ENCODE data around the gene RFX2. TPM values are rescaled to one million over a fixed set of nuclear protein-coding genes. Genes with fewer than 3 reads are reported as not detected.

Gene RFX2
- total RNA-seq, 1 experiment from 2014 or later: 4.6 TPM

DNA sequence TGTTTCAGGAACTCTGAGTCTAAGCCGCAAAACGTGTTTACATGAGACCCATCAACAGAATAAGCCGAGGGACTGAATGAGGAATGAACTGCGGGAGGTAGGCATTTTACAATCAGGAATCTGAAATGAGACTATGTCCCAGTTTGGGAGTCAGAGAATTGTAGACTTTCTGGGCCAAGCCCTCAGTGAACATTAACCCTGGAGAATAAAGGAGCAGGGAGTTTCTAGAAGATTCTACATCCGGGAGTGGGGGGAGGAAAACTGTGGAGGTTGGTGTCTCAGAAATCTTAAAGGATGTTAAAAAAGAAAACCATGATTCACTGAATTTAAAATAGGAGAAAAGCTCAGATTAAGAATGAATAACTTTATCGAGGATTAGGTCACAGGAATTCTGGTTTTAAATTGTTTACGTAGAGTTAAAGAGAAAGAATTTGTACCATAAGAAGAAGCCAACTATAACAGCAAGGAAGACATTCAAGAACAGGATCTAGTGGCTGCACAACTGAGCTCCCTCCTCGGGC, 18.5 kb downstream of the RFX2 start (continued):
- TF ChIP-seq E2F1 (CRISPR knock-in tag; IDR thresholded peaks at IDR 0.05) (no peak), IRF1 (CRISPR knock-in tag; IDR thresholded peaks at IDR 0.05) (no peak), E2F4 (CRISPR knock-in tag; IDR thresholded peaks at IDR 0.05; ENCODE audit: borderline replicate concordance, low read depth) (no peak), NR3C1 (CRISPR knock-in tag; conservative IDR thresholded peaks at IDR 0.05; ENCODE audit: low read depth) (no peak), FOXP1 (CRISPR knock-in tag; IDR thresholded peaks at IDR 0.05; ENCODE audit: borderline replicate concordance) (no peak), MYBL2 (CRISPR knock-in tag; IDR thresholded peaks at IDR 0.05) (no peak), HMGXB4 (CRISPR knock-in tag; IDR thresholded peaks at IDR 0.05) (no peak), FOXK1 (CRISPR knock-in tag; IDR thresholded peaks at IDR 0.05) (no peak), TEAD4 (CRISPR knock-in tag; IDR thresholded peaks at IDR 0.05) (no peak)
- TF ChIP-seq, protein P1, sequence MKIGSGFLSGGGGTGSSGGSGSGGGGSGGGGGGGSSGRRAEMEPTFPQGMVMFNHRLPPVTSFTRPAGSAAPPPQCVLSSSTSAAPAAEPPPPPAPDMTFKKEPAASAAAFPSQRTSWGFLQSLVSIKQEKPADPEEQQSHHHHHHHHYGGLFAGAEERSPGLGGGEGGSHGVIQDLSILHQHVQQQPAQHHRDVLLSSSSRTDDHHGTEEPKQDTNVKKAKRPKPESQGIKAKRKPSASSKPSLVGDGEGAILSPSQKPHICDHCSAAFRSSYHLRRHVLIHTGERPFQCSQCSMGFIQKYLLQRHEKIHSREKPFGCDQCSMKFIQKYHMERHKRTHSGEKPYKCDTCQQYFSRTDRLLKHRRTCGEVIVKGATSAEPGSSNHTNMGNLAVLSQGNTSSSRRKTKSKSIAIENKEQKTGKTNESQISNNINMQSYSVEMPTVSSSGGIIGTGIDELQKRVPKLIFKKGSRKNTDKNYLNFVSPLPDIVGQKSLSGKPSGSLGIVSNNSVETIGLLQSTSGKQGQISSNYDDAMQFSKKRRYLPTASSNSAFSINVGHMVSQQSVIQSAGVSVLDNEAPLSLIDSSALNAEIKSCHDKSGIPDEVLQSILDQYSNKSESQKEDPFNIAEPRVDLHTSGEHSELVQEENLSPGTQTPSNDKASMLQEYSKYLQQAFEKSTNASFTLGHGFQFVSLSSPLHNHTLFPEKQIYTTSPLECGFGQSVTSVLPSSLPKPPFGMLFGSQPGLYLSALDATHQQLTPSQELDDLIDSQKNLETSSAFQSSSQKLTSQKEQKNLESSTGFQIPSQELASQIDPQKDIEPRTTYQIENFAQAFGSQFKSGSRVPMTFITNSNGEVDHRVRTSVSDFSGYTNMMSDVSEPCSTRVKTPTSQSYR (CRISPR knock-in tag; IDR thresholded peaks at IDR 0.05): no peak

GRCh38 chr19:6090634-6091033, 19.7 kb downstream of the RFX2 start:
- POLR2A ChIA-PET: interaction anchor here (0.5 to 0.6 kb wide), 3 partner anchors 8 to 269 kb away, joined by 3 read pairs; no protein-coding TSS in a partner anchor
- no peaks in the 10 kb centered on the region for H3K36me3 Mint-ChIP-seq
- H3K4me1 Mint-ChIP-seq: peaks cover 31% of the 10 kb centered on the region
- no peak overlapping the region for H3K27ac Mint-ChIP-seq
- CTCF ChIA-PET: interaction anchor here (0.8 kb wide), 1 partner anchor 35 kb away, joined by 3 read pairs; no protein-coding TSS in a partner anchor
- H3K9me3 Mint-ChIP-seq: no peaks in the 10 kb centered on the region
- peaks cover 25% of the 10 kb centered on the region for H3K27me3 Mint-ChIP-seq (ENCODE audit: low read depth)
- no peak overlapping the region for H3K4me3 Mint-ChIP-seq
- no peak for DNase-seq (ENCODE audit: low spot score)
- no peak for ATAC-seq
- no peak for TF ChIP-seq ZNF396 (CRISPR knock-in tag; IDR thresholded peaks at IDR 0.05; ENCODE audit: borderline replicate concordance)
- TF ChIP-seq NR3C1 (CRISPR knock-in tag; conservative IDR thresholded peaks at IDR 0.05; ENCODE audit: low read depth): no peak
- TF ChIP-seq PRRX2 (CRISPR knock-in tag; IDR thresholded peaks at IDR 0.05): no peak
- TF ChIP-seq ETV6 (CRISPR knock-in tag; IDR thresholded peaks at IDR 0.05): no peak
- TF ChIP-seq HMGXB4 (CRISPR knock-in tag; IDR thresholded peaks at IDR 0.05): no peak
- no peak for TF ChIP-seq FOXP1 (CRISPR knock-in tag; IDR thresholded peaks at IDR 0.05; ENCODE audit: borderline replicate concordance)
- TF ChIP-seq GABPB1 (CRISPR knock-in tag; IDR thresholded peaks at IDR 0.05): no peak
- TF ChIP-seq CBFB (CRISPR knock-in tag; IDR thresholded peaks at IDR 0.05; ENCODE audit: low read depth): no peak
- TF ChIP-seq ZNF425 (CRISPR knock-in tag; conservative IDR thresholded peaks at IDR 0.05): no peak
- TF ChIP-seq IRF2 (CRISPR knock-in tag; IDR thresholded peaks at IDR 0.05; ENCODE audit: borderline replicate concordance, low read depth): no peak
- no peak for TF ChIP-seq ZBTB21 (CRISPR knock-in tag; IDR thresholded peaks at IDR 0.05; ENCODE audit: borderline replicate concordance)
- TF ChIP-seq, protein P2, sequence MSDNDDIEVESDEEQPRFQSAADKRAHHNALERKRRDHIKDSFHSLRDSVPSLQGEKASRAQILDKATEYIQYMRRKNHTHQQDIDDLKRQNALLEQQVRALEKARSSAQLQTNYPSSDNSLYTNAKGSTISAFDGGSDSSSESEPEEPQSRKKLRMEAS (CRISPR knock-in tag; IDR thresholded peaks at IDR 0.05): no peak
- TF ChIP-seq OVOL2 (CRISPR knock-in tag; IDR thresholded peaks at IDR 0.05; ENCODE audit: borderline replicate concordance): no peak
- TF ChIP-seq, protein P3, sequence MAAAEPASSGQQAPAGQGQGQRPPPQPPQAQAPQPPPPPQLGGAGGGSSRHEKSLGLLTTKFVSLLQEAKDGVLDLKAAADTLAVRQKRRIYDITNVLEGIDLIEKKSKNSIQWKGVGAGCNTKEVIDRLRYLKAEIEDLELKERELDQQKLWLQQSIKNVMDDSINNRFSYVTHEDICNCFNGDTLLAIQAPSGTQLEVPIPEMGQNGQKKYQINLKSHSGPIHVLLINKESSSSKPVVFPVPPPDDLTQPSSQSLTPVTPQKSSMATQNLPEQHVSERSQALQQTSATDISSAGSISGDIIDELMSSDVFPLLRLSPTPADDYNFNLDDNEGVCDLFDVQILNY (CRISPR knock-in tag; IDR thresholded peaks at IDR 0.05): no peak
- no peak for TF ChIP-seq NR2C2 (CRISPR knock-in tag; IDR thresholded peaks at IDR 0.05)
- TF ChIP-seq JUN (CRISPR knock-in tag; IDR thresholded peaks at IDR 0.05): no peak

Measured in WTC11 (cell line).